GM23338 (cell line): ENCODE results near the gene SMPD4.
"Not testable (repeated sequence)": the region's sequence is repeated elsewhere in the genome, so short reads cannot be mapped to it uniquely, and the experiment has no call there.

Experiments
- CREB1 ChIP-seq: fragments of 250-450 bp; sonication (Bioruptor Pico); IDR thresholded peaks from 2 replicates; pipeline ENCODE4 v1.5.0; 2020; ENCODE audit warnings: low read depth, mild to moderate bottlenecking, moderate library complexity
- EZH2 ChIP-seq: fragments of 200-600 bp; sonication (generic); IDR thresholded peaks from one replicate; pipeline ENCODE4 v1.8.0; 2017; ENCODE audit warnings: antibody characterized with exemption, mild to moderate bottlenecking, low read depth; ENCODE audit not compliant: unreplicated experiment
- EZH2phosphoT487 ChIP-seq: fragments of 200-600 bp; sonication (generic); IDR thresholded peaks from one replicate; pipeline ENCODE4 v1.8.1; 2018; ENCODE audit warnings: antibody characterized with exemption; ENCODE audit not compliant: unreplicated experiment
- JUNB ChIP-seq: IDR thresholded peaks from one replicate; pipeline ENCODE4 v1.6.1; 2016; ENCODE audit warnings: antibody characterized with exemption; ENCODE audit not compliant: unreplicated experiment
- POLR2AphosphoS5 ChIP-seq: IDR thresholded peaks from 2 replicates; pipeline ENCODE4 v1.6.1; 2016; ENCODE audit warnings: antibody characterized with exemption, low read depth
- STAT1 ChIP-seq: IDR thresholded peaks from one replicate; pipeline ENCODE4 v1.6.1; 2016; ENCODE audit warnings: antibody characterized with exemption; ENCODE audit not compliant: unreplicated experiment
- TF ChIP-seq, protein P1 (sequence below), 2 experiments: fragments of 200-600 bp in 1 of 2; sonication (generic) in 1 of 2; conservative IDR thresholded peaks; 2 replicates each; pipeline versions ENCODE4 v1.5.1 to v1.6.1; 2016 to 2017; ENCODE audit warnings: antibody characterized with exemption in 2 of 2, low read depth in 2 of 2, mild to moderate bottlenecking in 2 of 2, moderate library complexity in 1 of 2
- TF ChIP-seq, protein P2 (sequence below): IDR thresholded peaks from one replicate; pipeline ENCODE4 v1.6.1; 2018; ENCODE audit warnings: antibody characterized with exemption; ENCODE audit not compliant: unreplicated experiment

DNA sequence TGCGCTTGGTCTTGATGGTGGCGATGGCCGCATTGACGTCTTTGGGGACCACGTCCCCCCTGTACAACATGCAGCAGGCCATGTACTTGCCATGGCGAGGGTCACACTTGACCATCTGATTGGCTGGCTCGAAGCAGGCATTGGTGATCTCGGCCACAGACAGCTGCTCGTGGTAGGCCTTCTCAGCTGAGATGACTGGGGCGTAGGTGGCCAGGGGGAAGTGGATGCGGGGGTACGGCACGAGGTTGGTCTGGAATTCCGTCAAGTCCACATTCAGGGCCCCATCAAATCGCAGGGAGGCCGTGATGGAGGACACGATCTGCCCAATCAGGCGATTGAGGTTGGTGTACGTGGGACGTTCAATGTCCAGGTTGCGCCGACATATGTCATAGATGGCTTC, 12.4 kb upstream of the SMPD4 start:
- TF ChIP-seq, protein P1, sequence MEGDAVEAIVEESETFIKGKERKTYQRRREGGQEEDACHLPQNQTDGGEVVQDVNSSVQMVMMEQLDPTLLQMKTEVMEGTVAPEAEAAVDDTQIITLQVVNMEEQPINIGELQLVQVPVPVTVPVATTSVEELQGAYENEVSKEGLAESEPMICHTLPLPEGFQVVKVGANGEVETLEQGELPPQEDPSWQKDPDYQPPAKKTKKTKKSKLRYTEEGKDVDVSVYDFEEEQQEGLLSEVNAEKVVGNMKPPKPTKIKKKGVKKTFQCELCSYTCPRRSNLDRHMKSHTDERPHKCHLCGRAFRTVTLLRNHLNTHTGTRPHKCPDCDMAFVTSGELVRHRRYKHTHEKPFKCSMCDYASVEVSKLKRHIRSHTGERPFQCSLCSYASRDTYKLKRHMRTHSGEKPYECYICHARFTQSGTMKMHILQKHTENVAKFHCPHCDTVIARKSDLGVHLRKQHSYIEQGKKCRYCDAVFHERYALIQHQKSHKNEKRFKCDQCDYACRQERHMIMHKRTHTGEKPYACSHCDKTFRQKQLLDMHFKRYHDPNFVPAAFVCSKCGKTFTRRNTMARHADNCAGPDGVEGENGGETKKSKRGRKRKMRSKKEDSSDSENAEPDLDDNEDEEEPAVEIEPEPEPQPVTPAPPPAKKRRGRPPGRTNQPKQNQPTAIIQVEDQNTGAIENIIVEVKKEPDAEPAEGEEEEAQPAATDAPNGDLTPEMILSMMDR (conservative IDR thresholded peaks at IDR 0.05; ENCODE audit: low read depth in 2 of 2): not testable (repeated sequence)
- not testable (repeated sequence) for TF ChIP-seq STAT1; EZH2phosphoT487; CREB1 (CRISPR knock-in tag); EZH2; JUNB; POLR2AphosphoS5
- TF ChIP-seq, protein P2, sequence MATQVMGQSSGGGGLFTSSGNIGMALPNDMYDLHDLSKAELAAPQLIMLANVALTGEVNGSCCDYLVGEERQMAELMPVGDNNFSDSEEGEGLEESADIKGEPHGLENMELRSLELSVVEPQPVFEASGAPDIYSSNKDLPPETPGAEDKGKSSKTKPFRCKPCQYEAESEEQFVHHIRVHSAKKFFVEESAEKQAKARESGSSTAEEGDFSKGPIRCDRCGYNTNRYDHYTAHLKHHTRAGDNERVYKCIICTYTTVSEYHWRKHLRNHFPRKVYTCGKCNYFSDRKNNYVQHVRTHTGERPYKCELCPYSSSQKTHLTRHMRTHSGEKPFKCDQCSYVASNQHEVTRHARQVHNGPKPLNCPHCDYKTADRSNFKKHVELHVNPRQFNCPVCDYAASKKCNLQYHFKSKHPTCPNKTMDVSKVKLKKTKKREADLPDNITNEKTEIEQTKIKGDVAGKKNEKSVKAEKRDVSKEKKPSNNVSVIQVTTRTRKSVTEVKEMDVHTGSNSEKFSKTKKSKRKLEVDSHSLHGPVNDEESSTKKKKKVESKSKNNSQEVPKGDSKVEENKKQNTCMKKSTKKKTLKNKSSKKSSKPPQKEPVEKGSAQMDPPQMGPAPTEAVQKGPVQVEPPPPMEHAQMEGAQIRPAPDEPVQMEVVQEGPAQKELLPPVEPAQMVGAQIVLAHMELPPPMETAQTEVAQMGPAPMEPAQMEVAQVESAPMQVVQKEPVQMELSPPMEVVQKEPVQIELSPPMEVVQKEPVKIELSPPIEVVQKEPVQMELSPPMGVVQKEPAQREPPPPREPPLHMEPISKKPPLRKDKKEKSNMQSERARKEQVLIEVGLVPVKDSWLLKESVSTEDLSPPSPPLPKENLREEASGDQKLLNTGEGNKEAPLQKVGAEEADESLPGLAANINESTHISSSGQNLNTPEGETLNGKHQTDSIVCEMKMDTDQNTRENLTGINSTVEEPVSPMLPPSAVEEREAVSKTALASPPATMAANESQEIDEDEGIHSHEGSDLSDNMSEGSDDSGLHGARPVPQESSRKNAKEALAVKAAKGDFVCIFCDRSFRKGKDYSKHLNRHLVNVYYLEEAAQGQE: not testable (repeated sequence)
